ENCODE data around the gene DNAJC27. TPM values are rescaled to one million over a fixed set of nuclear protein-coding genes. Genes with fewer than 3 reads are reported as not detected.

DNAJC27 gene
- total RNA-seq, 1 experiment from 2014 or later: 5.4 TPM

GRCh38 chr2:24912986-24913385 is 58.8 kb downstream of the DNAJC27 start:
- CTCF ChIA-PET: interaction anchor here (1.0 kb wide), 1 partner anchor 83 kb away, joined by 3 read pairs; no protein-coding TSS in a partner anchor
- H3K36me3 Mint-ChIP-seq: peaks cover 23% of the 10 kb centered on the region
- ATAC-seq: no peak
- POLR2A ChIA-PET: no interaction called here
- peak overlapping the region; percentile 83; the same call in 1 of the 2 replicates for H3K27ac Mint-ChIP-seq
- no peak overlapping the region for H3K4me3 Mint-ChIP-seq
- TF ChIP-seq, protein P1, sequence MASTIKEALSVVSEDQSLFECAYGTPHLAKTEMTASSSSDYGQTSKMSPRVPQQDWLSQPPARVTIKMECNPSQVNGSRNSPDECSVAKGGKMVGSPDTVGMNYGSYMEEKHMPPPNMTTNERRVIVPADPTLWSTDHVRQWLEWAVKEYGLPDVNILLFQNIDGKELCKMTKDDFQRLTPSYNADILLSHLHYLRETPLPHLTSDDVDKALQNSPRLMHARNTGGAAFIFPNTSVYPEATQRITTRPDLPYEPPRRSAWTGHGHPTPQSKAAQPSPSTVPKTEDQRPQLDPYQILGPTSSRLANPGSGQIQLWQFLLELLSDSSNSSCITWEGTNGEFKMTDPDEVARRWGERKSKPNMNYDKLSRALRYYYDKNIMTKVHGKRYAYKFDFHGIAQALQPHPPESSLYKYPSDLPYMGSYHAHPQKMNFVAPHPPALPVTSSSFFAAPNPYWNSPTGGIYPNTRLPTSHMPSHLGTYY (CRISPR knock-in tag; IDR thresholded peaks at IDR 0.05): no peak
- TF ChIP-seq ELF4 (CRISPR knock-in tag; IDR thresholded peaks at IDR 0.05; ENCODE audit: low read depth) (no peak), TP53 (CRISPR knock-in tag; IDR thresholded peaks at IDR 0.05) (no peak), SP1 (CRISPR knock-in tag; conservative IDR thresholded peaks at IDR 0.05) (no peak), NR2C2 (CRISPR knock-in tag; IDR thresholded peaks at IDR 0.05) (no peak)
- DNase-seq (ENCODE audit: low spot score): peak; percentile 8
- H3K9me3 Mint-ChIP-seq: peaks cover 9% of the 10 kb centered on the region; the same call in 1 of the 2 replicates
- H3K4me1 Mint-ChIP-seq: peaks cover 13% of the 10 kb centered on the region
- no peaks in the 10 kb centered on the region for H3K27me3 Mint-ChIP-seq (ENCODE audit: low read depth)

GRCh38 chr2:24912523-24912922 is 59.2 kb downstream of the DNAJC27 start:
- CTCF ChIA-PET: interaction anchor here (1.0 kb wide), 1 partner anchor 82 kb away, joined by 3 read pairs; no protein-coding TSS in a partner anchor
- Mint-ChIP-seq H3K4me1 (peaks cover 9% of the 10 kb centered on the region), H3K9me3 (peaks cover 9% of the 10 kb centered on the region; the same call in 1 of the 2 replicates), H3K4me3 (no peak overlapping the region), H3K27me3 (ENCODE audit: low read depth) (no peaks in the 10 kb centered on the region), H3K36me3 (peaks cover 23% of the 10 kb centered on the region), H3K27ac (no peak overlapping the region)
- DNase-seq (ENCODE audit: low spot score): no peak
- POLR2A ChIA-PET: no interaction called here
- ATAC-seq: no peak
- no peak for TF ChIP-seq TP53 (CRISPR knock-in tag; IDR thresholded peaks at IDR 0.05)
- TF ChIP-seq, protein P1 (CRISPR knock-in tag; IDR thresholded peaks at IDR 0.05): no peak
- TF ChIP-seq HMGA2 (CRISPR knock-in tag; IDR thresholded peaks at IDR 0.05): no peak
- no peak for TF ChIP-seq RELA (CRISPR knock-in tag; IDR thresholded peaks at IDR 0.05; ENCODE audit: borderline replicate concordance)
- no peak for TF ChIP-seq PRRX2 (CRISPR knock-in tag; IDR thresholded peaks at IDR 0.05)
- TF ChIP-seq GABPB1 (CRISPR knock-in tag; IDR thresholded peaks at IDR 0.05): no peak
- TF ChIP-seq, protein P2, sequence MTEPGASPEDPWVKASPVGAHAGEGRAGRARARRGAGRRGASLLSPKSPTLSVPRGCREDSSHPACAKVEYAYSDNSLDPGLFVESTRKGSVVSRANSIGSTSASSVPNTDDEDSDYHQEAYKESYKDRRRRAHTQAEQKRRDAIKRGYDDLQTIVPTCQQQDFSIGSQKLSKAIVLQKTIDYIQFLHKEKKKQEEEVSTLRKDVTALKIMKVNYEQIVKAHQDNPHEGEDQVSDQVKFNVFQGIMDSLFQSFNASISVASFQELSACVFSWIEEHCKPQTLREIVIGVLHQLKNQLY (CRISPR knock-in tag; IDR thresholded peaks at IDR 0.05): no peak
- TF ChIP-seq MXD4 (CRISPR knock-in tag; IDR thresholded peaks at IDR 0.05; ENCODE audit: borderline replicate concordance): no peak
- no peak for TF ChIP-seq PRDM15 (CRISPR knock-in tag; IDR thresholded peaks at IDR 0.05)
- TF ChIP-seq ZNF232 (CRISPR knock-in tag; IDR thresholded peaks at IDR 0.05): no peak
- TF ChIP-seq AR (CRISPR knock-in tag; IDR thresholded peaks at IDR 0.05): no peak
- no peak for TF ChIP-seq ZNF532 (CRISPR knock-in tag; IDR thresholded peaks at IDR 0.05; ENCODE audit: borderline replicate concordance)
- TF ChIP-seq NFATC4 (CRISPR knock-in tag; IDR thresholded peaks at IDR 0.05): no peak
- TF ChIP-seq JAZF1 (CRISPR knock-in tag; IDR thresholded peaks at IDR 0.05): no peak
- no peak for TF ChIP-seq ZNF416 (CRISPR knock-in tag; IDR thresholded peaks at IDR 0.05)
- TF ChIP-seq NR2C2 (CRISPR knock-in tag; IDR thresholded peaks at IDR 0.05): no peak
- no peak for TF ChIP-seq ZNF121 (CRISPR knock-in tag; IDR thresholded peaks at IDR 0.05)

Measured in WTC11 (cell line).